HG03060 (cell line): ENCODE data around the gene METTL26.
A peak's percentile ranks its signal among the peaks of the same experiment; 100 is the strongest.

Experiments used
- ATAC-seq: cut with Tn5 transposase; IDR thresholded peaks from one replicate; pipeline ENCODE4 v1.9.1; 2021; ENCODE audit warnings: low read depth, moderate number of reproducible peaks; ENCODE audit not compliant: unreplicated experiment

The METTL26 gene

GRCh38 chr16:636206-637080, at the start of gene METTL26:
TSS of gene METTL26 (minus strand) at chr16:636305. CDS start at chr16:636290, 15 bp downstream.
- peak; percentile 53 for ATAC-seq

- ATAC-seq = no peak
Measured at GRCh38 chr16:684961-685696, 49.0 kb upstream of the METTL26 start.

GRCh38 chr16:684071-684794, 48.1 kb upstream of the METTL26 start, which contains the start of gene JMJD8:
TSS of gene JMJD8 (minus strand) at chr16:684334. CDS start at chr16:684319, 15 bp downstream.
- no peak for ATAC-seq

- no peak for ATAC-seq
Measured at GRCh38 chr16:683396-684070, 47.4 kb upstream of the METTL26 start.

GRCh38 chr16:682493-683395, 46.6 kb upstream of the METTL26 start:
- ATAC-seq = no peak

- ATAC-seq = no peak
Measured at GRCh38 chr16:681746-682427, 45.8 kb upstream of the METTL26 start.

GRCh38 chr16:680967-681745, 45.1 kb upstream of the METTL26 start:
- ATAC-seq = no peak

- no peak for ATAC-seq
Measured at GRCh38 chr16:680625-680945, 44.5 kb upstream of the METTL26 start.

- no peak for ATAC-seq
Measured at GRCh38 chr16:679814-680624, 43.9 kb upstream of the METTL26 start, which contains the start of gene STUB1. TSS of gene STUB1 (plus strand) at chr16:680410. CDS start at chr16:680526, 116 bp downstream.

GRCh38 chr16:678858-679813, 43.0 kb upstream of the METTL26 start:
- ATAC-seq = no peak

GRCh38 chr16:678209-678857, 42.2 kb upstream of the METTL26 start:
- ATAC-seq = no peak

- no peak for ATAC-seq
Measured at GRCh38 chr16:677316-678190, 41.4 kb upstream of the METTL26 start.

GRCh38 chr16:676913-677312, 40.8 kb upstream of the METTL26 start:
- no peak for ATAC-seq

GRCh38 chr16:676565-676902, 40.4 kb upstream of the METTL26 start:
- ATAC-seq = no peak
